Posterior vena cava (tissue), 2 donors: Measurements from ENCODE around the gene FLII. TPM values are rescaled to one million over a fixed set of nuclear protein-coding genes. Genes with fewer than 3 reads are reported as not detected.

Experiments
- DNase-seq: peaks from one replicate; pipeline ENCODE4 v3.0.0-alpha.2; 2020; ENCODE audit warnings: low spot score
- intact Hi-C, 2 donors: fragments of 100-400 bp; cut with DNase I; formaldehyde crosslinking; loops; one replicate each; pipeline versions ENCODE4 v1.14.1 to v1.14.2; 2022 to 2023
- total RNA-seq, 2 donors: library from RNA; stranded (reverse); fragmentation: NEBNext Ultra II Directional; extraction: Animal tissue kit (Norgen Biotek cat#: 25700); gene quantifications; one replicate each; pipeline ENCODE4 v1.2.1, GENCODE V29; 2021
- donor health status: DM: yes; HTN: yes; CAD: no.
- donor health status: DM: yes; HTN: yes; CAD: no.

Gene FLII
- total RNA-seq, 2 donors from 2014 or later = 275 to 418 TPM

- no peak for DNase-seq
- intact Hi-C loops = loop anchor here in 1 of 2 donors (10.0 kb wide), 1 partner anchor 78 kb away; no protein-coding TSS in a partner anchor
Observed at GRCh38 chr17:18246880-18247612, 11.5 kb downstream of the FLII start.

GRCh38 chr17:18246109-18246725 is 12.3 kb downstream of the FLII start:
- no peak for DNase-seq
- intact Hi-C loops = loop anchor here in 1 of 2 donors (10.0 kb wide), 1 partner anchor 79 kb away; no protein-coding TSS in a partner anchor

- no peak for DNase-seq
- intact Hi-C loops = loop anchor here in 1 of 2 donors (10.0 kb wide), 1 partner anchor 80 kb away; no protein-coding TSS in a partner anchor
Observed at GRCh38 chr17:18245038-18245776, 13.3 kb downstream of the FLII start.

GRCh38 chr17:18241229-18241871 is 17.2 kb downstream of the FLII start:
- intact Hi-C loops = loop anchor here in 1 of 2 donors (10.0 kb wide), 1 partner anchor 83 kb away; no protein-coding TSS in a partner anchor
- DNase-seq = no peak

- intact Hi-C loops = loop anchor here in 1 of 2 donors (10.0 kb wide), 1 partner anchor 84 kb away; no protein-coding TSS in a partner anchor
- DNase-seq = no peak
Observed at GRCh38 chr17:18240449-18240848, 18.1 kb downstream of the FLII start.

GRCh38 chr17:18238299-18238698 is 20.2 kb downstream of the FLII start:
- no peak for DNase-seq
- intact Hi-C loops = no loop called here

- intact Hi-C loops = no loop called here
Observed at GRCh38 chr17:18237461-18237860, 21.1 kb downstream of the FLII start.

GRCh38 chr17:18236494-18236893 is 22.0 kb downstream of the FLII start:
- intact Hi-C loops = no loop called here
- DNase-seq = no peak

More at GRCh38 chr17:18237461-18237860, 21.1 kb downstream of the FLII start:
- DNase-seq = no peak

GRCh38 chr17:18235743-18236256 is 22.7 kb downstream of the FLII start:
- intact Hi-C loops = no loop called here
- no peak for DNase-seq

GRCh38 chr17:18234853-18235380 is 23.6 kb downstream of the FLII start:
- intact Hi-C loops = no loop called here
- no peak for DNase-seq

- intact Hi-C loops = loop anchor here in 1 of 2 donors (1.0 kb wide), 1 partner anchor 21 kb away; no protein-coding TSS in a partner anchor
- DNase-seq = no peak
Observed at GRCh38 chr17:18233803-18234518, 24.6 kb downstream of the FLII start.

GRCh38 chr17:18231164-18231563 is 27.4 kb downstream of the FLII start:
- intact Hi-C loops = no loop called here
- DNase-seq = no peak

- intact Hi-C loops = no loop called here
- no peak for DNase-seq
Observed at GRCh38 chr17:18230288-18231141, 28.0 kb downstream of the FLII start.

- DNase-seq = no peak
- intact Hi-C loops = no loop called here
Observed at GRCh38 chr17:18229771-18230170, 28.8 kb downstream of the FLII start.

- DNase-seq = no peak
- intact Hi-C loops = no loop called here
Observed at GRCh38 chr17:18229254-18229653, 29.3 kb downstream of the FLII start.

- intact Hi-C loops = no loop called here
- DNase-seq = no peak
Observed at GRCh38 chr17:18228176-18228682, 30.3 kb downstream of the FLII start.

GRCh38 chr17:18227635-18228034 is 30.9 kb downstream of the FLII start:
- intact Hi-C loops = no loop called here

More at GRCh38 chr17:18227635-18228034, 30.9 kb downstream of the FLII start:
- DNase-seq = no peak
